HepG2 (cell line): Measurements from ENCODE around the gene CD46. TPM values are rescaled to one million over a fixed set of nuclear protein-coding genes. Genes with fewer than 3 reads are reported as not detected.

Experiments used
- CTCF ChIP-seq: sonication (generic); formaldehyde crosslinking; IDR thresholded peaks from 2 replicates; pipeline ENCODE4 v1.5.0; 2020; ENCODE audit warnings: mild to moderate bottlenecking, missing genetic modification reagents, moderate library complexity
- DMAP1 ChIP-seq: IDR thresholded peaks from 2 replicates; pipeline ENCODE4 v1.6.1; 2016
- EZH2 ChIP-seq: conservative IDR thresholded peaks from 2 replicates; pipeline ENCODE4 v1.6.1; 2012; ENCODE audit warnings: mild to moderate bottlenecking, low read depth, low read length, moderate library complexity
- GMEB1 ChIP-seq: sonication (generic); formaldehyde crosslinking; IDR thresholded peaks from 2 replicates; pipeline ENCODE4 v1.5.1; 2020; ENCODE audit warnings: missing genetic modification reagents, mild to moderate bottlenecking, borderline replicate concordance
- HDAC1 ChIP-seq: sonication (generic); formaldehyde crosslinking; IDR thresholded peaks from 2 replicates; pipeline ENCODE4 v1.5.1; 2020; ENCODE audit warnings: mild to moderate bottlenecking, missing genetic modification reagents
- KDM4B ChIP-seq: sonication (generic); formaldehyde crosslinking; IDR thresholded peaks from 2 replicates; pipeline ENCODE4 v1.4.0; 2020; ENCODE audit warnings: missing genetic modification reagents
- NFKB2 ChIP-seq: sonication (generic); formaldehyde crosslinking; IDR thresholded peaks from 2 replicates; pipeline ENCODE4 v1.4.0; 2020; ENCODE audit warnings: missing genetic modification reagents, borderline replicate concordance
- ONECUT2 ChIP-seq: sonication (generic); formaldehyde crosslinking; IDR thresholded peaks from 2 replicates; pipeline ENCODE4 v1.4.0; 2020; ENCODE audit warnings: missing genetic modification reagents
- PAWR ChIP-seq: sonication (generic); formaldehyde crosslinking; IDR thresholded peaks from 2 replicates; pipeline ENCODE4 v1.4.0; 2020; ENCODE audit warnings: missing genetic modification reagents, mild to moderate bottlenecking, borderline replicate concordance
- PHF20 ChIP-seq: sonication (generic); formaldehyde crosslinking; IDR thresholded peaks from 2 replicates; pipeline ENCODE4 v1.5.0; 2020; ENCODE audit warnings: mild to moderate bottlenecking, missing genetic modification reagents
- RBAK ChIP-seq: sonication (generic); formaldehyde crosslinking; IDR thresholded peaks from 2 replicates; pipeline ENCODE4 v1.5.1; 2020; ENCODE audit warnings: mild to moderate bottlenecking, missing genetic modification reagents
- RBM22 ChIP-seq: fragments of 200-400 bp; formaldehyde crosslinking; optimal IDR thresholded peaks from 2 replicates; pipeline ENCODE3; 2017; ENCODE audit warnings: mild to moderate bottlenecking, low read length, moderate library complexity
- RXRA ChIP-seq: sonication (generic); formaldehyde crosslinking; IDR thresholded peaks from 2 replicates; pipeline ENCODE4 v1.5.1; 2020; ENCODE audit warnings: missing genetic modification reagents
- SMAD3 ChIP-seq: sonication (generic); formaldehyde crosslinking; IDR thresholded peaks from 2 replicates; pipeline ENCODE4 v1.4.0; 2020; ENCODE audit warnings: missing genetic modification reagents
- TBL1XR1 ChIP-seq: fragments of 150-350 bp; IDR thresholded peaks from 2 replicates; pipeline ENCODE4 v1.6.1; 2014; ENCODE audit warnings: borderline replicate concordance, low read length; ENCODE audit not compliant: partially characterized antibody
- ZBTB34 ChIP-seq: sonication (generic); formaldehyde crosslinking; IDR thresholded peaks from 2 replicates; pipeline ENCODE4 v1.8.0; 2022; ENCODE audit warnings: mild to moderate bottlenecking, missing genetic modification reagents
- ZNF232 ChIP-seq: sonication (generic); formaldehyde crosslinking; IDR thresholded peaks from 2 replicates; pipeline ENCODE4 v1.4.0; 2020; ENCODE audit warnings: missing genetic modification reagents, borderline replicate concordance
- ZNF234 ChIP-seq: sonication (generic); formaldehyde crosslinking; conservative IDR thresholded peaks from 2 replicates; pipeline ENCODE4 v1.5.1; 2020; ENCODE audit warnings: mild to moderate bottlenecking, missing genetic modification reagents
- ZNF280B ChIP-seq: sonication (generic); formaldehyde crosslinking; IDR thresholded peaks from 2 replicates; pipeline ENCODE4 v1.5.0; 2020; ENCODE audit warnings: missing genetic modification reagents, mild to moderate bottlenecking, borderline replicate concordance
- ZNF510 ChIP-seq: sonication (generic); formaldehyde crosslinking; IDR thresholded peaks from 2 replicates; pipeline ENCODE4 v1.4.0; 2020; ENCODE audit warnings: low read depth, mild to moderate bottlenecking, missing genetic modification reagents
- ZNF766 ChIP-seq: sonication (generic); formaldehyde crosslinking; IDR thresholded peaks from 2 replicates; pipeline ENCODE4 v1.5.0; 2020; ENCODE audit warnings: missing genetic modification reagents, borderline replicate concordance
- ZNF782 ChIP-seq: sonication (generic); formaldehyde crosslinking; IDR thresholded peaks from 2 replicates; pipeline ENCODE4 v1.4.0; 2020; ENCODE audit warnings: missing genetic modification reagents, mild to moderate bottlenecking, borderline replicate concordance
- ZNF841 ChIP-seq: sonication (generic); formaldehyde crosslinking; IDR thresholded peaks from 2 replicates; pipeline ENCODE4 v1.8.1; 2023; ENCODE audit warnings: missing genetic modification reagents, borderline replicate concordance
- polyA plus RNA-seq, 8 experiments: library from polyadenylated mRNA; depleted of rRNA in 3 of 8; stranded (reverse) in 7 of 8; unstranded in 1 of 8; fragments of >200 nt; fragmentation: Illumina TruSeq in 4 of 8; extraction: Trizol in 4 of 8; gene quantifications; 2 replicates each; pipeline versions ENCODE4 v1.2.1 to v1.2.3, GENCODE V29; 2011 to 2016; ENCODE audit warnings: low read depth in 4 of 8, missing spikeins in 1 of 8, mixed read lengths in 1 of 8; ENCODE audit not compliant: insufficient read depth in 1 of 8
- total RNA-seq, 5 experiments: library from RNA; depleted of rRNA; stranded (reverse); fragments of >200 nt; fragmentation: Illumina TruSeq; extraction: Trizol; gene quantifications; 2 replicates each; pipeline ENCODE4 v1.2.3, GENCODE V29; 2016; ENCODE audit warnings: low read depth in 1 of 5

CD46 gene
- total and polyA plus RNA-seq, 2 of the 13 experiments (the other 11 are each of a cell fraction or from before 2014, with no cell fraction given) = 130 to 277 TPM

- TF ChIP-seq CTCF (CRISPR knock-in tag) = peak; percentile 62
- 0 out of 2 replicates have a peak, but pooled peaks have one; percentile 42 for TF ChIP-seq SMAD3 (CRISPR knock-in tag)
- peak; percentile 56; the same call in 1 of the 2 replicates for TF ChIP-seq ONECUT2
- TF ChIP-seq ZNF232 = no peak
- no peak for TF ChIP-seq ZNF234 (CRISPR knock-in tag)
- peak; percentile 13; the same call in 1 of the 2 replicates for TF ChIP-seq GMEB1 (CRISPR knock-in tag)
- TF ChIP-seq EZH2 = no peak
- TF ChIP-seq PHF20 (CRISPR knock-in tag) = 0 out of 2 replicates have a peak, but pooled peaks have one; percentile 31
- no peak for TF ChIP-seq RBAK (CRISPR knock-in tag)
- TF ChIP-seq ZNF766 (CRISPR knock-in tag) = 0 out of 2 replicates have a peak, but pooled peaks have one; percentile 62
- TF ChIP-seq DMAP1 = peak; percentile 58; the same call in 1 of the 2 replicates
- TF ChIP-seq RBM22 = peak; percentile 19
- TF ChIP-seq ZNF510 (CRISPR knock-in tag) = no peak
- 0 out of 2 replicates have a peak, but pooled peaks have one; percentile 18 for TF ChIP-seq RXRA (CRISPR knock-in tag)
- no peak for TF ChIP-seq ZBTB34 (CRISPR knock-in tag)
- TF ChIP-seq NFKB2 (CRISPR knock-in tag) = no peak
- TF ChIP-seq KDM4B = no peak
- TF ChIP-seq HDAC1 (CRISPR knock-in tag) = peak; percentile 61
- no peak for TF ChIP-seq ZNF841 (CRISPR knock-in tag)
- TF ChIP-seq TBL1XR1 = peak; percentile 39
- no peak for TF ChIP-seq ZNF280B (CRISPR knock-in tag)
- no peak for TF ChIP-seq ZNF782
- no peak for TF ChIP-seq PAWR (CRISPR knock-in tag)
These were observed 72.2 kb downstream of the CD46 start (continued) for GRCh38 chr1:207823880-207824566.
